Mammary epithelial cell (primary cell): Measurements from ENCODE around the gene MSANTD2.

Source experiments
- CTCF ChIP-seq, 2 donors: IDR thresholded peaks in 1 of 2; conservative IDR thresholded peaks in 1 of 2; 2 replicates each; pipeline ENCODE4 v1.5.1; 2011 to 2012; ENCODE audit warnings: inconsistent platforms in 2 of 2, low read length in 2 of 2, mild to moderate bottlenecking in 2 of 2, control low read depth in 1 of 2, low read depth in 1 of 2; ENCODE audit not compliant: insufficient read depth in 1 of 2; ENCODE audit errors: extremely low read depth in 1 of 2
- EZH2 ChIP-seq: IDR thresholded peaks from 2 replicates; pipeline ENCODE4 v1.6.1; 2012; ENCODE audit warnings: low read length, inconsistent platforms, borderline replicate concordance

GRCh38 chr11:124753624-124754023 is 46.6 kb downstream of the MSANTD2 start:
- TF ChIP-seq CTCF (conservative IDR thresholded peaks at IDR 0.05 in 1 of 2, IDR thresholded peaks at IDR 0.05 in 1 of 2; ENCODE audit: extremely low read depth in 1 of 2, insufficient read depth in 1 of 2, low read depth in 1 of 2, low read length in 2 of 2) (no peak), EZH2 (no peak)
